Activated naive CD4-positive, alpha-beta T cell treated with anti-CD3 and anti-CD28 coated beads, Interleukin-2, amount 10 ng/mL, durations not matched to agents 7 days and 5 days (primary cell): Measurements from ENCODE around the gene BACH2.
A peak's percentile ranks its signal among the peaks of the same experiment; 100 is the strongest.
"Not testable (repeated sequence)": the region's sequence is repeated elsewhere in the genome, so short reads cannot be mapped to it uniquely, and the experiment has no call there.

ENCODE experiments used
- CTCF ChIA-PET: fragments of 350-600 bp; sonication (Branson Sonifier 250); formaldehyde crosslinking; loops from one replicate; lab custom pipeline; 2021; ENCODE audit warnings: antibody characterized with exemption; lab: Charles Lee
- DNase-seq: peaks from one replicate; pipeline ENCODE4 v3.0.0-alpha.2; 2020
- H3K27ac Mint-ChIP-seq: one replicate; pipeline ENCODE4 v1.8.0; 2021; ENCODE audit warnings: mild to moderate bottlenecking, moderate library complexity, mixed read lengths
- H3K27me3 Mint-ChIP-seq: one replicate; pipeline ENCODE4 v1.8.0; 2021; ENCODE audit warnings: mild to moderate bottlenecking, mixed read lengths
- H3K36me3 Mint-ChIP-seq: one replicate; pipeline ENCODE4 v1.8.0; 2021; ENCODE audit warnings: mixed read lengths
- H3K4me1 Mint-ChIP-seq: one replicate; pipeline ENCODE4 v1.8.0; 2021; ENCODE audit warnings: mixed read lengths
- H3K4me3 Mint-ChIP-seq: one replicate; pipeline ENCODE4 v1.8.0; 2021; ENCODE audit warnings: mild to moderate bottlenecking, moderate library complexity, mixed read lengths
- H3K9me3 Mint-ChIP-seq: one replicate; pipeline ENCODE4 v1.8.0; 2021; ENCODE audit warnings: mixed read lengths

BACH2 gene

GRCh38 chr6:90146024-90146423 is 150.6 kb downstream of the BACH2 start:
- H3K9me3 Mint-ChIP-seq, result no peaks in the 10 kb centered on the region
- peaks cover 57% of the 10 kb centered on the region for H3K4me1 Mint-ChIP-seq
- no peak for DNase-seq
- H3K4me3 Mint-ChIP-seq, result no peak overlapping the region
- H3K27ac Mint-ChIP-seq, result no peak overlapping the region
- peaks cover 28% of the 10 kb centered on the region for H3K36me3 Mint-ChIP-seq
- CTCF ChIA-PET, result no interaction called here
- H3K27me3 Mint-ChIP-seq, result no peaks in the 10 kb centered on the region

GRCh38 chr6:90144928-90145555 is 151.6 kb downstream of the BACH2 start:
- no peaks in the 10 kb centered on the region for H3K9me3 Mint-ChIP-seq
- no peak overlapping the region for H3K27ac Mint-ChIP-seq
- H3K4me1 Mint-ChIP-seq, result peaks cover 55% of the 10 kb centered on the region
- H3K36me3 Mint-ChIP-seq, result peaks cover 24% of the 10 kb centered on the region
- no peak for DNase-seq
- CTCF ChIA-PET, result interaction anchor here (0.7 kb wide), 1 partner anchor 11 kb away, joined by 4 read pairs; no protein-coding TSS in a partner anchor
- H3K27me3 Mint-ChIP-seq, result no peaks in the 10 kb centered on the region
- H3K4me3 Mint-ChIP-seq, result no peak overlapping the region

GRCh38 chr6:90144396-90144795 is 152.2 kb downstream of the BACH2 start:
- DNase-seq, result no peak
- Mint-ChIP-seq H3K9me3 (no peaks in the 10 kb centered on the region), H3K4me3 (no peak overlapping the region), H3K36me3 (peaks cover 23% of the 10 kb centered on the region), H3K27ac (no peak overlapping the region), H3K27me3 (no peaks in the 10 kb centered on the region), H3K4me1 (peaks cover 54% of the 10 kb centered on the region)
- CTCF ChIA-PET, result no interaction called here

GRCh38 chr6:90140683-90141082 is 156.0 kb downstream of the BACH2 start:
- CTCF ChIA-PET, result no interaction called here
- peaks cover 56% of the 10 kb centered on the region for H3K4me1 Mint-ChIP-seq

GRCh38 chr6:90139272-90139817 is 157.3 kb downstream of the BACH2 start:
- H3K27ac Mint-ChIP-seq, result peak overlapping the region; percentile 9

More at GRCh38 chr6:90140683-90141082, 156.0 kb downstream of the BACH2 start:
- Mint-ChIP-seq H3K27me3 (no peaks in the 10 kb centered on the region), H3K9me3 (no peaks in the 10 kb centered on the region), H3K27ac (no peak overlapping the region), H3K4me3 (no peak overlapping the region), H3K36me3 (peaks cover 21% of the 10 kb centered on the region)
- DNase-seq, result no peak

GRCh38 chr6:90136837-90137568 is 159.6 kb downstream of the BACH2 start:
- Mint-ChIP-seq H3K36me3 (peaks cover 26% of the 10 kb centered on the region), H3K27me3 (no peaks in the 10 kb centered on the region), H3K27ac (no peak overlapping the region), H3K4me3 (no peak overlapping the region), H3K9me3 (no peaks in the 10 kb centered on the region), H3K4me1 (peaks cover 59% of the 10 kb centered on the region)
- CTCF ChIA-PET, result interaction anchor here (0.9 to 1.3 kb wide), 2 partner anchors 14 to 32 kb away, joined by 3 read pairs; no protein-coding TSS in a partner anchor
- no peak for DNase-seq

More at GRCh38 chr6:90139272-90139817, 157.3 kb downstream of the BACH2 start:
- Mint-ChIP-seq H3K27me3 (no peaks in the 10 kb centered on the region), H3K9me3 (no peaks in the 10 kb centered on the region), H3K36me3 (peaks cover 16% of the 10 kb centered on the region), H3K4me3 (no peak overlapping the region), H3K4me1 (peaks cover 51% of the 10 kb centered on the region)
- DNase-seq, result no peak
- CTCF ChIA-PET, result interaction anchor here (1.2 kb wide), 1 partner anchor 9 kb away, joined by 5 read pairs; no protein-coding TSS in a partner anchor

- CTCF ChIA-PET, result interaction anchor here (1.3 to 1.8 kb wide), 2 partner anchors 14 to 21 kb away, joined by 3 to 7 read pairs; no protein-coding TSS in a partner anchor
- Mint-ChIP-seq H3K27me3 (no peaks in the 10 kb centered on the region), H3K4me3 (no peak overlapping the region), H3K9me3 (no peaks in the 10 kb centered on the region), H3K27ac (peak overlapping the region; percentile 9), H3K4me1 (peaks cover 60% of the 10 kb centered on the region), H3K36me3 (peaks cover 26% of the 10 kb centered on the region)
- DNase-seq, result no peak
Measured at GRCh38 chr6:90136176-90136575, 160.5 kb downstream of the BACH2 start.

GRCh38 chr6:90135667-90136066 is 161.0 kb downstream of the BACH2 start:
- Mint-ChIP-seq H3K4me1 (peaks cover 62% of the 10 kb centered on the region), H3K36me3 (peaks cover 26% of the 10 kb centered on the region)
- CTCF ChIA-PET, result interaction anchor here (1.3 to 1.8 kb wide), 3 partner anchors 15 to 24 kb away, joined by 3 to 7 read pairs (median 3); no protein-coding TSS in a partner anchor

GRCh38 chr6:90133664-90134063 is 163.0 kb downstream of the BACH2 start:
- Mint-ChIP-seq H3K36me3 (peaks cover 24% of the 10 kb centered on the region), H3K4me1 (peaks cover 54% of the 10 kb centered on the region)
- H3K4me3 Mint-ChIP-seq, H3K27ac Mint-ChIP-seq, H3K9me3 Mint-ChIP-seq, DNase-seq, CTCF ChIA-PET, H3K27me3 Mint-ChIP-seq: not testable (repeated sequence)

More at GRCh38 chr6:90135667-90136066, 161.0 kb downstream of the BACH2 start:
- no peaks in the 10 kb centered on the region for H3K27me3 Mint-ChIP-seq
- H3K4me3 Mint-ChIP-seq, result no peak overlapping the region
- H3K9me3 Mint-ChIP-seq, result no peaks in the 10 kb centered on the region
- no peak overlapping the region for H3K27ac Mint-ChIP-seq
- DNase-seq, result no peak

- no peaks in the 10 kb centered on the region for H3K27me3 Mint-ChIP-seq
- H3K9me3 Mint-ChIP-seq, result peaks cover 1% of the 10 kb centered on the region
- no peak for DNase-seq
- H3K4me3 Mint-ChIP-seq, result no peak overlapping the region
- peaks cover 33% of the 10 kb centered on the region for H3K36me3 Mint-ChIP-seq
- H3K27ac Mint-ChIP-seq, result no peak overlapping the region
- H3K4me1 Mint-ChIP-seq, result peaks cover 52% of the 10 kb centered on the region
- CTCF ChIA-PET, result no interaction called here
Measured at GRCh38 chr6:90131614-90132423, 164.8 kb downstream of the BACH2 start.

- no peak for DNase-seq
- CTCF ChIA-PET, result no interaction called here
- Mint-ChIP-seq H3K27me3 (no peaks in the 10 kb centered on the region), H3K36me3 (peaks cover 38% of the 10 kb centered on the region), H3K9me3 (peaks cover 1% of the 10 kb centered on the region), H3K4me3 (no peak overlapping the region), H3K4me1 (peaks cover 53% of the 10 kb centered on the region), H3K27ac (no peak overlapping the region)
Measured at GRCh38 chr6:90131125-90131524, 165.5 kb downstream of the BACH2 start.

- H3K36me3 Mint-ChIP-seq, result peaks cover 41% of the 10 kb centered on the region
- DNase-seq, CTCF ChIA-PET, H3K9me3 Mint-ChIP-seq, H3K27me3 Mint-ChIP-seq, H3K4me3 Mint-ChIP-seq, H3K27ac Mint-ChIP-seq: not testable (repeated sequence)
- H3K4me1 Mint-ChIP-seq, result peaks cover 60% of the 10 kb centered on the region
Measured at GRCh38 chr6:90128687-90129086, 168.0 kb downstream of the BACH2 start.

- DNase-seq, result peak; percentile 44
- H3K4me1 Mint-ChIP-seq, result peaks cover 63% of the 10 kb centered on the region
- peak overlapping the region; percentile 49 for H3K4me3 Mint-ChIP-seq
Measured at GRCh38 chr6:90127595-90127994, 169.0 kb downstream of the BACH2 start.

More at GRCh38 chr6:90127595-90127994, 169.0 kb downstream of the BACH2 start:
- CTCF ChIA-PET, result interaction anchor here (0.9 to 1.9 kb wide), 3 partner anchors 9 to 51 kb away, joined by 3 to 4 read pairs (median 3); no protein-coding TSS in a partner anchor
- Mint-ChIP-seq H3K9me3 (peaks cover 1% of the 10 kb centered on the region), H3K27ac (peak overlapping the region; percentile 87), H3K36me3 (peaks cover 44% of the 10 kb centered on the region), H3K27me3 (no peaks in the 10 kb centered on the region)
